ENCODE results near the gene SNX15. TPM values are rescaled to one million over a fixed set of nuclear protein-coding genes. Genes with fewer than 3 reads are reported as not detected.

SNX15 gene
- total RNA-seq, 2 experiments from 2014 or later: 7.3 to 9.0 TPM

DNA sequence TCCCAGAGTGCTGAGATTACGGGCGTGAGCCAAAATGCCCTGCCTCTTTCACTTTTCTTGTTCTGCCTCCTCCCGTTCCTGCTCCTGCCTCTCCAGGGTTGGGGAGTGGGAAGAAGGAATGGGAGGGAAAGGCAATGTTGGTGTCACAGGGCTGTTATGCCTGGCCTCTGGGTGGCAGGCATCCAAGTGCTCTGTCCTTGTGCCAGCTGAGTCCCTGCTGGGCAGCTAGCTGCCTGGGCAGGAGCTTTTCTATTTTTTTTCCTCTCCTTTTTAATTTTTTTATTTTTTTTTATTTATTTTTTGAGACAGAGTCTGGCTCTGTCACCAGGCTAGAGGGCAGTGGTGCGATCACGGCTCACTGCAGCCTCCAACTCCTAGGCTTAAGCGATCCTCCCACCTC lies 9.7 kb downstream of the SNX15 start:
- Mint-ChIP-seq H3K36me3 (no peaks in the 10 kb centered on the region), H3K4me1 (peaks cover 5% of the 10 kb centered on the region), H3K27me3 (no peaks in the 10 kb centered on the region), H3K9me3 (no peaks in the 10 kb centered on the region), H3K4me3 (no peak overlapping the region), H3K27ac (no peak overlapping the region)
- DNase-seq: no peak

DNA sequence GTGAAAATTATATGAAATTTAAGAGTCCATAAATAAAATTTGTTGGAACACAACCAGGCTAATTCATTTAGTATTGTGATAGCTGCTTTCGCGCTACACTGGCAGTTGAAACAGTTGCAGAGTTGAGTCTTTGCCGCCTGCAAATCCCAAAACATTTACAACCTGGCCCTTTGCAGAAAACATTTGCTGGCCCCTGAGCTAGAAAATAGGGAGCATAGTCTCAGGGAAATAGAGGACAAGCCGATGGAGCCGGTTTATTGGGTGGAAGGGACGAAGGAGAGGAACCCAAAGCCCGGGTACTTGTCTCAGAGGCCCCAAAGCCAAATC lies 13.2 kb downstream of the SNX15 start:
- H3K4me3 Mint-ChIP-seq: peak overlapping the region; percentile 83
- H3K4me1 Mint-ChIP-seq: peaks cover 11% of the 10 kb centered on the region
- H3K27me3 Mint-ChIP-seq: no peaks in the 10 kb centered on the region
- no peaks in the 10 kb centered on the region for H3K9me3 Mint-ChIP-seq
- peaks cover 11% of the 10 kb centered on the region for H3K36me3 Mint-ChIP-seq
- no peak for DNase-seq
- peak overlapping the region; percentile 93 for H3K27ac Mint-ChIP-seq

DNA sequence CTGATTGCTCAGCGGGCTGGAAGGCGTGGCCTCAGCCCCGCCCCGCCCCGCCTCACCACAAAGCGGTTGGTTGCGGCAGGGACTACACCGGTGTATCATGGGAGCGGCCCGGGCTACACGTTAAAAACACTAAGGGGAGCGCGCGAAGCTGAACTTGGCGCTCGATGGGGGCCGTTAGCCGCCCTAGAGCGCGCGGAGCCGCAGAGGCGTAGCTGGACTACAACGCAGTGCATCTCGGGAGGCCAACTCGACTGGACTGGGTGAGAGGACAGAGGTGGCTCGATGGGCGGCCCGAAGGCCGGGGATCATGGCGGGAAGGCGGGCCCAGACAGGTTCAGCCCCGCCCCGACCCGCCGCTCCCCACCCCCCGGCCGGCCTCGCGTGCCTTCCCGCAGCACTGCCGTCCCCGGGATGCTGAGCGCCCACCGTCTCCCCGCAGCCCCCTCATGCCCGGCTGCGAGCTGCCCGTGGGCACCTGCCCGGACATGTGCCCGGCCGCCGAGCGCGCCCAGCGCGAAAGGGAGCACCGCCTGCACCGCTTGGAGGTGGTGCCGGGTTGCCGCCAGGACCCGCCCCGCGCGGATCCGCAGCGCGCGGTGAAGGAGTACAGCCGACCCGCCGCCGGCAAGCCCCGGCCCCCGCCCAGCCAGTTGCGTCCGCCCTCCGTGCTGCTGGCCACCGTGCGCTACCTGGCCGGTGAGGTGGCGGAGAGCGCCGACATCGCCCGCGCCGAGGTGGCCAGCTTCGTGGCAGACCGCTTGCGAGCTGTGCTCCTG lies 13.8 kb downstream of the SNX15 start, which contains the start of gene SAC3D1:
SAC3D1 (plus strand) TSS at position 364 of the 776 bp plus-strand sequence; CDS start at position 447, 83 bp downstream.
- peak within 1 kb of the TSS; percentile 93 for H3K27ac Mint-ChIP-seq
- peak; percentile 93 for DNase-seq
- H3K4me3 Mint-ChIP-seq: peak within 1 kb of the TSS; percentile 88
- H3K27me3 Mint-ChIP-seq: no peaks in the 10 kb centered on the region
- H3K4me1 Mint-ChIP-seq: peaks cover 11% of the 10 kb centered on the region
- H3K36me3 Mint-ChIP-seq: peaks cover 11% of the 10 kb centered on the region
- H3K9me3 Mint-ChIP-seq: no peaks in the 10 kb centered on the region

- Mint-ChIP-seq H3K9me3 (no peaks in the 10 kb centered on the region), H3K27me3 (no peaks in the 10 kb centered on the region), H3K27ac (no peak overlapping the region), H3K36me3 (peaks cover 11% of the 10 kb centered on the region), H3K4me1 (peaks cover 24% of the 10 kb centered on the region), H3K4me3 (peak overlapping the region; percentile 88)
- DNase-seq: no peak
These were observed 15.7 kb downstream of the SNX15 start for GRCh38 chr11:65042891-65043290.

DNA sequence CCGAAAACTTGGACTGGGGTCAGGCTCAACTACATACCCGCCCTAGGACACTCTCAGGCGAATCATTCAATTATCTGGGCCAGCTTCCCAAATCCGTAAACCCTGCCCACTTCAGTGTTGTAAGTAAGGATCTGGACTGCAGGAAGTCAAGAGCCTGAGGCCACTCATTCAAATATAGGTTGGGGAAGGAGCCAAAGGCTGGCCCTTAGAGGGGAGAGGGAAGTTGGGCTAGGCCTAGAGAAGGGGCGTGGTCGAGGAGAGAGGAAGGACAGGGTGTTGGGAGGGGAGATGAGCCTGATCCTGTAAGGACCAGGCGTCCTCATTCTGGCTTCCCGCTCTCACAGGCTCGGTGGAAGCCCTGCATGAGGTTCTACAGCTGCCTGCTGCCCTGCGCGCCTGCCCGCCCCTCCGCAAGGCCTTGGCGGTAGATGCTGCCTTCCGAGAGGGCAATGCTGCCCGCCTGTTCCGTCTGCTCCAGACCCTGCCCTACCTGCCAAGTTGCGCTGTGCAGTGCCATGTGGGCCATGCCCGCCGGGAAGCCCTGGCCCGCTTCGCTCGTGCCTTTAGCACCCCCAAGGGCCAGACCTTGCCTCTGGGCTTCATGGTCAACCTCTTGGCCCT lies 16.8 kb downstream of the SNX15 start:
- Mint-ChIP-seq H3K4me1 (peaks cover 27% of the 10 kb centered on the region), H3K9me3 (no peaks in the 10 kb centered on the region), H3K36me3 (peaks cover 11% of the 10 kb centered on the region), H3K4me3 (no peak overlapping the region), H3K27me3 (no peaks in the 10 kb centered on the region), H3K27ac (no peak overlapping the region)
- DNase-seq: no peak

DNA sequence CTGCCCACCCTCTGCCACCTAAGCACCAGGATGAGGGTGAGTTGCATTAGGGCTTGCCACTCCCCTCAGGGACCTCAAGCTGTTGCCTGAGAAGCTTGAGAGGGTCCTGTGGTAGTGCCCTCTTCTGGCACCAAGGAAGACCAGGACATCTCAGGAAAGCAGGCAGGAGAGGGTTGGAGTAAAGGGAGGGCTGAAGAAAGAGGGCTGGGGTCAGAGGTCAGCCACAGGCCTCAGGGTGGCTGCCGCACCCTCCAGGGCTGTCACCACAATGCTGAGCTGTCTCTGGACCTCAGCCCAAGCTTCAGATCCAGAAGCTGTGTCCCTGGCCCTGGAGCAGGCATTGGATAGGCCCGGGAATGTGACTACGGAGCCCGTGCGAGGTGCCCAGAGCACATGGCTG lies 17.8 kb downstream of the SNX15 start:
- peaks cover 11% of the 10 kb centered on the region for H3K36me3 Mint-ChIP-seq
- DNase-seq: no peak
- no peaks in the 10 kb centered on the region for H3K27me3 Mint-ChIP-seq
- H3K4me1 Mint-ChIP-seq: peaks cover 27% of the 10 kb centered on the region
- no peak overlapping the region for H3K4me3 Mint-ChIP-seq
- H3K27ac Mint-ChIP-seq: no peak overlapping the region
- no peaks in the 10 kb centered on the region for H3K9me3 Mint-ChIP-seq

DNA sequence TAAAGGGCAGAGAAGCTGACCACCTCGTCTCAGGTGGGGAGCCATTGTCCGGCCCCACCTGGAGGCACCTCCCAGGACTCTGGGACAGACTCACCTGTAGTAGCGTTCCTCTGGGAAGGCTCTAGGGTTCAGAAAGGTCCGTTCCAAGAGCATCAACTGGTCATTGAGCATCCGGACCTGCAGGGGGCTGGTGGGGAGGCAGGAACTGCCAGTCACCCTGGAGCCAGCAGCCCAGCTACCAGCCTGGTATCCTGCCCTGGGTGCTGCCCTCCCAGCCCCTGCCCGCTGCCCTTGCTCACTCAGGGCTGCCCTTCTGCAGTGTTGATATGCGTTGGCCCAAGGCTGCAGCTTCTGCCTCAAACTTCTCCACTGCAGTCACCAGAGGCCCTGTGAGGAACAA lies 18.5 kb downstream of the SNX15 start:
- DNase-seq: no peak
- peaks cover 11% of the 10 kb centered on the region for H3K36me3 Mint-ChIP-seq
- H3K4me1 Mint-ChIP-seq: peaks cover 25% of the 10 kb centered on the region
- no peak overlapping the region for H3K27ac Mint-ChIP-seq
- H3K4me3 Mint-ChIP-seq: no peak overlapping the region
- H3K27me3 Mint-ChIP-seq: no peaks in the 10 kb centered on the region
- no peaks in the 10 kb centered on the region for H3K9me3 Mint-ChIP-seq

- H3K36me3 Mint-ChIP-seq: peaks cover 5% of the 10 kb centered on the region
- H3K27ac Mint-ChIP-seq: peak overlapping the region; percentile 67
- peaks cover 17% of the 10 kb centered on the region for H3K4me1 Mint-ChIP-seq
- peak overlapping the region; percentile 76 for H3K4me3 Mint-ChIP-seq
- H3K9me3 Mint-ChIP-seq: no peaks in the 10 kb centered on the region
- DNase-seq: peak; percentile 32
- no peaks in the 10 kb centered on the region for H3K27me3 Mint-ChIP-seq
These were observed 20.6 kb downstream of the SNX15 start for GRCh38 chr11:65047581-65048422.

- Mint-ChIP-seq H3K36me3 (no peaks in the 10 kb centered on the region), H3K4me1 (peaks cover 29% of the 10 kb centered on the region), H3K9me3 (no peaks in the 10 kb centered on the region), H3K4me3 (no peak overlapping the region), H3K27ac (no peak overlapping the region), H3K27me3 (no peaks in the 10 kb centered on the region)
- no peak for DNase-seq
These were observed 24.2 kb downstream of the SNX15 start for GRCh38 chr11:65051398-65051858.

GRCh38 chr11:65053827-65054508 lies 26.7 kb downstream of the SNX15 start:
- Mint-ChIP-seq H3K4me1 (peaks cover 15% of the 10 kb centered on the region), H3K9me3 (no peaks in the 10 kb centered on the region), H3K4me3 (peak overlapping the region; percentile 42), H3K27me3 (no peaks in the 10 kb centered on the region), H3K36me3 (no peaks in the 10 kb centered on the region), H3K27ac (peak overlapping the region; percentile 30)
- no peak for DNase-seq

GRCh38 chr11:65055538-65055937 lies 28.3 kb downstream of the SNX15 start:
- Mint-ChIP-seq H3K27ac (no peak overlapping the region), H3K4me1 (peaks cover 15% of the 10 kb centered on the region), H3K27me3 (no peaks in the 10 kb centered on the region), H3K36me3 (no peaks in the 10 kb centered on the region), H3K4me3 (no peak overlapping the region), H3K9me3 (no peaks in the 10 kb centered on the region)
- no peak for DNase-seq

DNA sequence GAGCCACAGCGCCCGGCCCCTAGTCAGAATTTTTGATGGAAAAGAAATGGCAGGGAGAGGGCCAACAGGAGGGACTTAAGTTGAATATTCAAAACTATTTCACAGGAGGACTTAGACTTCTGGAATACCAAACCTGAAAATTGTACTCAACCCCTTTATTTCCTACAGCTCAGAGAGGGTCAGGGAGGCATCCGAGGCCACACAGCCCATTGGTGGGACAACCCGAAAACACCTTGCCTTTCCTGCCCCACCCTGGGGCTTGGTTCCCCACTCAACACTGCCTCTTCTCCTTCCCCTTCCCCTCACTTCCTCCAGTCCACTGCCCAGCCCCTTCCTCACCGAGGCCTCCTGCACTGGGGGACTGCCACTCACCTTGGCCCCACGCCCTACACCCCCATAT lies 29.8 kb downstream of the SNX15 start:
- no peak for DNase-seq
- H3K36me3 Mint-ChIP-seq: no peaks in the 10 kb centered on the region
- no peak overlapping the region for H3K27ac Mint-ChIP-seq
- H3K27me3 Mint-ChIP-seq: no peaks in the 10 kb centered on the region
- H3K9me3 Mint-ChIP-seq: no peaks in the 10 kb centered on the region
- H3K4me1 Mint-ChIP-seq: peaks cover 15% of the 10 kb centered on the region
- no peak overlapping the region for H3K4me3 Mint-ChIP-seq

- no peak for DNase-seq
- Mint-ChIP-seq H3K4me1 (peaks cover 15% of the 10 kb centered on the region), H3K36me3 (no peaks in the 10 kb centered on the region), H3K9me3 (no peaks in the 10 kb centered on the region), H3K27ac (no peak overlapping the region), H3K27me3 (peaks cover 5% of the 10 kb centered on the region), H3K4me3 (no peak overlapping the region)
These were observed 30.3 kb downstream of the SNX15 start for GRCh38 chr11:65057526-65057925.

GRCh38 chr11:65058012-65058411 lies 30.8 kb downstream of the SNX15 start:
- no peak for DNase-seq

More at GRCh38 chr11:65058012-65058411, 30.8 kb downstream of the SNX15 start:
- Mint-ChIP-seq H3K27ac (no peak overlapping the region), H3K36me3 (no peaks in the 10 kb centered on the region), H3K4me3 (no peak overlapping the region), H3K27me3 (peaks cover 5% of the 10 kb centered on the region), H3K9me3 (no peaks in the 10 kb centered on the region), H3K4me1 (peaks cover 15% of the 10 kb centered on the region)
